H1 (cell line): Measurements from ENCODE around the gene OR6K2.

Experiments used
- EGR1 ChIP-seq: IDR thresholded peaks from 2 replicates; pipeline ENCODE4 v1.6.1; 2011; ENCODE audit warnings: low read depth, low read length, borderline replicate concordance
- EP300 ChIP-seq, 2 experiments: IDR thresholded peaks; 1 replicate in 1 of 2; 2 replicates in 1 of 2; pipeline ENCODE4 v1.6.1; 2011 to 2012; ENCODE audit warnings: low read depth in 2 of 2, low read length in 2 of 2, mild to moderate bottlenecking in 2 of 2, borderline replicate concordance in 1 of 2, inconsistent platforms in 1 of 2, moderate library complexity in 1 of 2
- EZH2 ChIP-seq: fragments of 200-600 bp; sonication (generic); IDR thresholded peaks from 2 replicates; pipeline ENCODE4 v1.7.1; 2012; ENCODE audit warnings: low read depth, mild to moderate bottlenecking, moderate library complexity, low read length, inconsistent platforms; ENCODE audit not compliant: severe bottlenecking
- JUN ChIP-seq: IDR thresholded peaks from 2 replicates; pipeline ENCODE4 v1.6.1; 2011; ENCODE audit warnings: low read depth, mild to moderate bottlenecking, improper control_type of control experiment, low read length
- POLR2A ChIP-seq, 2 experiments: IDR thresholded peaks; 1 replicate in 1 of 2; 2 replicates in 1 of 2; pipeline ENCODE4 v1.6.1; 2011; ENCODE audit warnings: low read depth in 2 of 2, low read length in 2 of 2, mild to moderate bottlenecking in 2 of 2; ENCODE audit errors: control extremely low read depth in 1 of 2
- SRF ChIP-seq: IDR thresholded peaks from 2 replicates; pipeline ENCODE4 v1.6.1; 2011; ENCODE audit warnings: mild to moderate bottlenecking, low read depth, low read length, moderate library complexity
- TF ChIP-seq, protein P1 (sequence below), 3 experiments: IDR thresholded peaks; 1 replicate in 2 of 3; 2 replicates in 1 of 3; pipeline versions ENCODE4 v1.5.1 to v1.6.1; 2011; ENCODE audit warnings: low read length in 3 of 3, mild to moderate bottlenecking in 3 of 3, inconsistent platforms in 2 of 3, low read depth in 1 of 3, moderate library complexity in 1 of 3; ENCODE audit not compliant: insufficient read depth in 1 of 3; ENCODE audit errors: control extremely low read depth in 1 of 3
- TF ChIP-seq, protein P2 (sequence below): IDR thresholded peaks from 2 replicates; pipeline ENCODE4 v1.6.1; 2012; ENCODE audit warnings: inconsistent platforms

DNA sequence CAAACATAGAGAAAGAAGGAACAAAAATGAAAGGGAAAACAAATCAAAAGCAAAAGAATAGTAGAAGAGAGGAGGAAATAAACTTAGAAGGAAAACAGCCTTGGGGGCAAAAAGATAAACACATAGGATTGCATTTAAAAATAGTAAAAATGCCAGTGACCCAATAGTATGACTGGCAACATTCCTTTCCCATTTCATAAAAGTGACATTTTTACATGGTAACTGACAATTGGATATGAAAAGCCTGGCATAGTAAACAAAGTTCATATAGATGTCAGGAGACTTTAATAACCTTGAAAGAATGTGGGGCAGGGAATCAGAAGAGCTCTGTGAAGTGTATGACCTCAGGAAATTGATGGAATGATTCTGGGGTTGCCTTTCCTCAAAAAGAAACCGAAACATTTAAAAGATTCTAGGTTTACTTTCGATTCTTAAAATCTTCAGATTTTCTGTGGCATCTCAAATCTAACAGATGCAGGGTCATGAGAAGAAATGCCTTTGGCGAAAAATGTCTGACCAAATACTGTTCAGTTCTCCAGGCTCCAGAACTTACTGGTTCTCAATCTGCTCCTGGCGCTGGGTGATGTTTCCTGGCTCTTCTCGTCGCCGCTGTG is 47.6 kb downstream of the OR6K2 start:
- TF ChIP-seq POLR2A (IDR thresholded peaks at IDR 0.05; ENCODE audit: control extremely low read depth in 1 of 2, low read depth in 2 of 2, low read length in 2 of 2) (no peak), SRF (no peak), EGR1 (no peak), EZH2 (no peak), JUN (no peak), EP300 (IDR thresholded peaks at IDR 0.05; ENCODE audit: borderline replicate concordance in 1 of 2, low read depth in 2 of 2, low read length in 2 of 2) (no peak)
- TF ChIP-seq, protein P1, sequence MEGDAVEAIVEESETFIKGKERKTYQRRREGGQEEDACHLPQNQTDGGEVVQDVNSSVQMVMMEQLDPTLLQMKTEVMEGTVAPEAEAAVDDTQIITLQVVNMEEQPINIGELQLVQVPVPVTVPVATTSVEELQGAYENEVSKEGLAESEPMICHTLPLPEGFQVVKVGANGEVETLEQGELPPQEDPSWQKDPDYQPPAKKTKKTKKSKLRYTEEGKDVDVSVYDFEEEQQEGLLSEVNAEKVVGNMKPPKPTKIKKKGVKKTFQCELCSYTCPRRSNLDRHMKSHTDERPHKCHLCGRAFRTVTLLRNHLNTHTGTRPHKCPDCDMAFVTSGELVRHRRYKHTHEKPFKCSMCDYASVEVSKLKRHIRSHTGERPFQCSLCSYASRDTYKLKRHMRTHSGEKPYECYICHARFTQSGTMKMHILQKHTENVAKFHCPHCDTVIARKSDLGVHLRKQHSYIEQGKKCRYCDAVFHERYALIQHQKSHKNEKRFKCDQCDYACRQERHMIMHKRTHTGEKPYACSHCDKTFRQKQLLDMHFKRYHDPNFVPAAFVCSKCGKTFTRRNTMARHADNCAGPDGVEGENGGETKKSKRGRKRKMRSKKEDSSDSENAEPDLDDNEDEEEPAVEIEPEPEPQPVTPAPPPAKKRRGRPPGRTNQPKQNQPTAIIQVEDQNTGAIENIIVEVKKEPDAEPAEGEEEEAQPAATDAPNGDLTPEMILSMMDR (IDR thresholded peaks at IDR 0.05; ENCODE audit: control extremely low read depth in 1 of 3, insufficient read depth in 1 of 3, low read depth in 1 of 3, low read length in 3 of 3), result no peak
- TF ChIP-seq, protein P2, sequence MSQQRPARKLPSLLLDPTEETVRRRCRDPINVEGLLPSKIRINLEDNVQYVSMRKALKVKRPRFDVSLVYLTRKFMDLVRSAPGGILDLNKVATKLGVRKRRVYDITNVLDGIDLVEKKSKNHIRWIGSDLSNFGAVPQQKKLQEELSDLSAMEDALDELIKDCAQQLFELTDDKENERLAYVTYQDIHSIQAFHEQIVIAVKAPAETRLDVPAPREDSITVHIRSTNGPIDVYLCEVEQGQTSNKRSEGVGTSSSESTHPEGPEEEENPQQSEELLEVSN, result no peak
